Stomach (tissue), 4 donors: ENCODE data around the gene SMTNL2.
"Not testable (repeated sequence)": the region's sequence is repeated elsewhere in the genome, so short reads cannot be mapped to it uniquely, and the experiment has no call there.

Experiments
- POLR2A ChIP-seq, 4 donors: fragments of 450-650 bp; IDR thresholded peaks; one replicate each; pipeline ENCODE4 v1.6.1; 2016; ENCODE audit warnings: antibody characterized with exemption in 4 of 4, control low read depth in 2 of 4, mild to moderate bottlenecking in 1 of 4, moderate library complexity in 1 of 4
- TF ChIP-seq, protein P1 (sequence below), 7 experiments: fragments of 450-650 bp in 4 of 7; fragments of 200-600 bp in 3 of 7; sonication (generic) in 3 of 7; IDR thresholded peaks; one replicate each; pipeline ENCODE4 v1.5.1; 2016 to 2019; ENCODE audit warnings: antibody characterized with exemption in 7 of 7, control low read depth in 2 of 7, mild to moderate bottlenecking in 1 of 7

DNA sequence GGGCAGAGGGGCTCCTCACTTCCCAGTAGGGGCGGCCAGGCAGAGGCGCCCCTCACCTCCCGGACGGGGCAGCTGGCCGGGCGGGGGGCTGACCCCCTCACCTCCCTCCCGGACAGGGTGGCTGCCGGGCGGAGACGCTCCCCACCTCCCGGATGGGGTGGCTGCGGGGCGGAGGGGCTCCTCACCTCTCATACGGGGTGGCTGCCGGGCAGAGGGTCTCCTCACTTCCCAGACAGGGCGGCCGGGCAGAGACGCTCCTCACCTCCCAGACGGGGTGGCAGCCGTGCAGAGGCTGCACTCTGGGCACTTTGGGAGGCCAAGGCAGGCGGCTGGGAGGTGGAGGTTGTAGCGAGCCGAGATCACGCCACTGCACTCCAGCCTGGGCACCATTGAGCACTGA is 6.0 kb upstream of the SMTNL2 start:
- TF ChIP-seq, protein P1, sequence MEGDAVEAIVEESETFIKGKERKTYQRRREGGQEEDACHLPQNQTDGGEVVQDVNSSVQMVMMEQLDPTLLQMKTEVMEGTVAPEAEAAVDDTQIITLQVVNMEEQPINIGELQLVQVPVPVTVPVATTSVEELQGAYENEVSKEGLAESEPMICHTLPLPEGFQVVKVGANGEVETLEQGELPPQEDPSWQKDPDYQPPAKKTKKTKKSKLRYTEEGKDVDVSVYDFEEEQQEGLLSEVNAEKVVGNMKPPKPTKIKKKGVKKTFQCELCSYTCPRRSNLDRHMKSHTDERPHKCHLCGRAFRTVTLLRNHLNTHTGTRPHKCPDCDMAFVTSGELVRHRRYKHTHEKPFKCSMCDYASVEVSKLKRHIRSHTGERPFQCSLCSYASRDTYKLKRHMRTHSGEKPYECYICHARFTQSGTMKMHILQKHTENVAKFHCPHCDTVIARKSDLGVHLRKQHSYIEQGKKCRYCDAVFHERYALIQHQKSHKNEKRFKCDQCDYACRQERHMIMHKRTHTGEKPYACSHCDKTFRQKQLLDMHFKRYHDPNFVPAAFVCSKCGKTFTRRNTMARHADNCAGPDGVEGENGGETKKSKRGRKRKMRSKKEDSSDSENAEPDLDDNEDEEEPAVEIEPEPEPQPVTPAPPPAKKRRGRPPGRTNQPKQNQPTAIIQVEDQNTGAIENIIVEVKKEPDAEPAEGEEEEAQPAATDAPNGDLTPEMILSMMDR (IDR thresholded peaks at IDR 0.05): not testable (repeated sequence)
- not testable (repeated sequence) for TF ChIP-seq POLR2A (IDR thresholded peaks at IDR 0.05)
